Diencephalon (tissue), 1 donor: ENCODE measurements around the gene CCT6B. TPM values are rescaled to one million over a fixed set of nuclear protein-coding genes. Genes with fewer than 3 reads are reported as not detected.

ENCODE experiments used
- total RNA-seq: library from RNA; depleted of rRNA; stranded (reverse); fragments of >200 nt; gene quantifications from one replicate; pipeline ENCODE4 v1.2.3, GENCODE V29; 2014

CCT6B gene, protein sequence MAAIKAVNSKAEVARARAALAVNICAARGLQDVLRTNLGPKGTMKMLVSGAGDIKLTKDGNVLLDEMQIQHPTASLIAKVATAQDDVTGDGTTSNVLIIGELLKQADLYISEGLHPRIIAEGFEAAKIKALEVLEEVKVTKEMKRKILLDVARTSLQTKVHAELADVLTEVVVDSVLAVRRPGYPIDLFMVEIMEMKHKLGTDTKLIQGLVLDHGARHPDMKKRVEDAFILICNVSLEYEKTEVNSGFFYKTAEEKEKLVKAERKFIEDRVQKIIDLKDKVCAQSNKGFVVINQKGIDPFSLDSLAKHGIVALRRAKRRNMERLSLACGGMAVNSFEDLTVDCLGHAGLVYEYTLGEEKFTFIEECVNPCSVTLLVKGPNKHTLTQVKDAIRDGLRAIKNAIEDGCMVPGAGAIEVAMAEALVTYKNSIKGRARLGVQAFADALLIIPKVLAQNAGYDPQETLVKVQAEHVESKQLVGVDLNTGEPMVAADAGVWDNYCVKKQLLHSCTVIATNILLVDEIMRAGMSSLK
- 3.9 TPM for total RNA-seq

GRCh38 chr17:34961093-34961911 lies at the start of gene CCT6B, which contains the start of gene ZNF830:
CCT6B (minus strand) TSS chr17:34961460; CDS start chr17:34961393, 67 bp downstream.
ZNF830 (plus strand) TSS chr17:34961540; CDS start chr17:34961567, 27 bp downstream.

GRCh38 chr17:34980353-34980680 lies 19.1 kb upstream of the CCT6B start, which contains the start of gene LIG3:
LIG3 (plus strand) TSS chr17:34980512; CDS start chr17:34983006, 2,494 bp downstream.

Other genes starting within 250 kb of the CCT6B start
- gene ZNF830, start 80 bp upstream of the CCT6B start, total RNA-seq: 18.2 TPM
- 30.9 TPM for gene LIG3, start 19.1 kb upstream of the CCT6B start, total RNA-seq
- gene RFFL, start 102.2 kb upstream of the CCT6B start, total RNA-seq: 8.8 TPM
- 10.8 TPM for gene RAD51D, start 158.4 kb upstream of the CCT6B start, total RNA-seq
- not detected for gene FNDC8, start 160.2 kb upstream of the CCT6B start, total RNA-seq
- 20.5 TPM for gene NLE1, start 180.8 kb upstream of the CCT6B start, total RNA-seq
- not detected for gene UNC45B, start 186.4 kb upstream of the CCT6B start, total RNA-seq
- gene SLC35G3, start 232.9 kb upstream of the CCT6B start, total RNA-seq: not detected